GM12875 (cell line): ENCODE results near the gene RBM33.
A peak's percentile ranks its signal among the peaks of the same experiment; 100 is the strongest.

Experiments
- H3K4me3 ChIP-seq: one replicate; pipeline ENCODE4 v1.5.1; 2011; ENCODE audit warnings: low read depth, low read length, control low read depth
- TF ChIP-seq, protein P1 (sequence below): IDR thresholded peaks from 2 replicates; pipeline ENCODE4 v1.5.1; 2011; ENCODE audit warnings: low read depth, mild to moderate bottlenecking, control low read depth, inconsistent platforms, low read length, moderate library complexity, borderline replicate concordance; ENCODE audit not compliant: insufficient read depth

RBM33 gene

GRCh38 chr7:155811560-155811894 is 167.1 kb downstream of the RBM33 start:
- H3K4me3 ChIP-seq: no peak overlapping the region
- TF ChIP-seq, protein P1, sequence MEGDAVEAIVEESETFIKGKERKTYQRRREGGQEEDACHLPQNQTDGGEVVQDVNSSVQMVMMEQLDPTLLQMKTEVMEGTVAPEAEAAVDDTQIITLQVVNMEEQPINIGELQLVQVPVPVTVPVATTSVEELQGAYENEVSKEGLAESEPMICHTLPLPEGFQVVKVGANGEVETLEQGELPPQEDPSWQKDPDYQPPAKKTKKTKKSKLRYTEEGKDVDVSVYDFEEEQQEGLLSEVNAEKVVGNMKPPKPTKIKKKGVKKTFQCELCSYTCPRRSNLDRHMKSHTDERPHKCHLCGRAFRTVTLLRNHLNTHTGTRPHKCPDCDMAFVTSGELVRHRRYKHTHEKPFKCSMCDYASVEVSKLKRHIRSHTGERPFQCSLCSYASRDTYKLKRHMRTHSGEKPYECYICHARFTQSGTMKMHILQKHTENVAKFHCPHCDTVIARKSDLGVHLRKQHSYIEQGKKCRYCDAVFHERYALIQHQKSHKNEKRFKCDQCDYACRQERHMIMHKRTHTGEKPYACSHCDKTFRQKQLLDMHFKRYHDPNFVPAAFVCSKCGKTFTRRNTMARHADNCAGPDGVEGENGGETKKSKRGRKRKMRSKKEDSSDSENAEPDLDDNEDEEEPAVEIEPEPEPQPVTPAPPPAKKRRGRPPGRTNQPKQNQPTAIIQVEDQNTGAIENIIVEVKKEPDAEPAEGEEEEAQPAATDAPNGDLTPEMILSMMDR: no peak

DNA sequence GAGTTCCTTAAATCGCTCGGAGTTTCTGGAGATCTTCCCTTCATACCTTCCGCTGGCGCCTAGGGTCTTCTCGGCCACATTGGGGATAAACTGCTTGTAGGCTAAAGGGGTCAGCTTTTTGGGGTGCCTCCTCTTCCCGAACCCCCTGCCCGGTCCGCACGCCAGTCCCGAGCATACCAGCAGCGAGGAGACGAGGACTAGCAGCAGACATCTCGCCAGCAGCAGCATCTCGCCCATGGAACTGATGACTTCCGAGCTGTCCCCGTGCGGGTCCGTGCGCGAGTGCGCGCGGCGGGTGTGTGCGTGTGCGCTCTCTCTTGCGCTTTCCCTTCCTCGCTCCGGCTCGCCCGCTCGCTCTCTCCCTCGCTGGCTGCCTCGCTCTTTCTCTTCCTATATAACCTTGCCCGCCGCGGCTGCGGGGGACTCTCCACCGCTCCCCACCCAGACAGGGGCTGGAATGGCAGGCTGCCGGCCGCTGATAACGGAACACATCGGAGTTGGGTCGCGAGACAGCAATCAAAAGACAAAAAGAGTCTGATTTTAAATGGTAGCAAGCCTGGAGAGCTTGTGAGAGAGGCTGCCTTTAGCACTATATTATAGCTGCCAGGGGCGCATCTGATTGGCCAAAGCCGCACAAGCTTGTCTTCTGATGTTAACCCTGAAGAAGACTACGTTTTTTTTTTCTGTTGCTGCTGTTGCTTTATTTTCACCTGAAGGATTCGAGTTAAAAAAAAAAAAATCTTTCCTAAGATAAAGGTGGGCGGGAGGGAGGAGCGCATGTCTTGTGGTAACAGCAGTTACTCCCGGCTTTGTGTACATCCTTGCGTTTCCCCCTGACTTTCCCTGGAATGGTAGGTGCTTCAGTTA is 167.7 kb downstream of the RBM33 start, which contains the start of gene SHH:
Gene SHH (minus strand): TSS at position 569 of the 867 bp plus-strand sequence. CDS start 341 bp downstream, at position 228.
- H3K4me3 ChIP-seq: no peak within 1 kb of the TSS
- TF ChIP-seq, protein P1: no peak

DNA sequence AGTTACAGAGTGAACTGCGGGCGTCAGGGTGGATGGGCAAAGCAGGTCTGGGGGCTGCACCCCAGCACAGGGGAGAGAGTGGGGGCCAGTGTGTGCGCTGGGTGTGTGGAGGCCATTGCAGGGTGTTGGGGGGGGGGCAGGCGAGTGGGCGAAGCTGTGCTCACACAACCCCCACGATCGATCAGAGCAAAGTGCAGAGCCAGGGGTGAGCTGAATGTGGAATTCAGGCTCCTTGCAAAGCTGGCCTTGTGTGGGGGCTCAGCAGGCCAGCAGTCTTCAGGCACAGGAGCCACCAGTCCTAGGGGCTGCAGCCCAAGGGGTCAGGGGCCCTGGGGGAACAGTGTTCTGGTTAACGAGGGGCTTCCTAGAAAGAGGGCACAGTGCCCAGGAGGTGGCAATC is 168.7 kb downstream of the RBM33 start:
- H3K4me3 ChIP-seq: no peak overlapping the region
- TF ChIP-seq, protein P1: no peak

GRCh38 chr7:155813546-155814315 is 169.3 kb downstream of the RBM33 start:
- TF ChIP-seq, protein P1: no peak
- H3K4me3 ChIP-seq: no peak overlapping the region

DNA sequence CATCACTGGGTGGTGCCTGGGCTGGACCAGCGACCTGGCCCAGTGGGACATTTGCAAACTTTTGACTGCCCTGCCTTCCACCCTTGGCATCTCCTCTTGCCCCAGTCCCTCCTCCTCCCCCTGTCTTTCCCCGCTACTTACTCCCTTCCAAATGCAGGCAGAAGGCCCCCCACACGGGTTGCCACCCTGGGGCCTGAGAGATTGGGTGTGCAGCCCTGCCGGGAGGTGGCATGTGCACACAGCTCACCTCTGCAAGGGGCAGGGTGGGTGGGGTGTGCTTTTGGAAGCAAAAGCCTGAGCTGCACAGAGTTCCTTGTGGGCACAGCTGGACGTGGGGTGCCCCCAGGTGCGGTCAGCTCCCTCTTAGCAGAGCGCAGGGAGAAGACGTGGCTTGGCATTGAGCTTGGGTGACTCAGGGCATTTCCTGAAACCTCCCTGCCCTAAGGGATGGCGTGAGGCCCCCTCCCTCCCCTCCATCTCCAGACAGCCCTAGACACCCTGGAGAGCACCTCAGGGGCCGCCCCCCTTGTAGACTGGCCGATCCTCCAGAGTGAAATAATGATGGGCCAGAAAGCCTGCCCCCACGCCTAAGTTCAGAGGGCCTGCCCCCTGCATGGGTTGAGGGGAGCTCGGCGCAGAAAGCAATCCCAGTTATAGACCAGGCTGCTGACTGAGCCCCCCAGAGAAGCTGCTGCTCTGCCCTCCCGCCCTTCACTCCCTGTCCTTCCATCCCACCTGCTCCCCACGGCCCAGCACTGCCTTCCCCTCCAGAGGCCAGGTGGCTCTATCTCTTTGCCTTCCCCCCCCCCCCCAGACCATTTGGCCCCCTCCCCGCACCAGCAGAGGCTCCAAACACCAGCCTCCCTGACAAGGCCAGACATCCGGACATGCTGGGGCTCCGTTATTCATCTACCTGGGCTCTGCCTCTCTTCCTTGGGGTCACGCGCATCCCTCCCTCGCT is 170.1 kb downstream of the RBM33 start:
- H3K4me3 ChIP-seq: no peak overlapping the region
- TF ChIP-seq, protein P1: no peak

DNA sequence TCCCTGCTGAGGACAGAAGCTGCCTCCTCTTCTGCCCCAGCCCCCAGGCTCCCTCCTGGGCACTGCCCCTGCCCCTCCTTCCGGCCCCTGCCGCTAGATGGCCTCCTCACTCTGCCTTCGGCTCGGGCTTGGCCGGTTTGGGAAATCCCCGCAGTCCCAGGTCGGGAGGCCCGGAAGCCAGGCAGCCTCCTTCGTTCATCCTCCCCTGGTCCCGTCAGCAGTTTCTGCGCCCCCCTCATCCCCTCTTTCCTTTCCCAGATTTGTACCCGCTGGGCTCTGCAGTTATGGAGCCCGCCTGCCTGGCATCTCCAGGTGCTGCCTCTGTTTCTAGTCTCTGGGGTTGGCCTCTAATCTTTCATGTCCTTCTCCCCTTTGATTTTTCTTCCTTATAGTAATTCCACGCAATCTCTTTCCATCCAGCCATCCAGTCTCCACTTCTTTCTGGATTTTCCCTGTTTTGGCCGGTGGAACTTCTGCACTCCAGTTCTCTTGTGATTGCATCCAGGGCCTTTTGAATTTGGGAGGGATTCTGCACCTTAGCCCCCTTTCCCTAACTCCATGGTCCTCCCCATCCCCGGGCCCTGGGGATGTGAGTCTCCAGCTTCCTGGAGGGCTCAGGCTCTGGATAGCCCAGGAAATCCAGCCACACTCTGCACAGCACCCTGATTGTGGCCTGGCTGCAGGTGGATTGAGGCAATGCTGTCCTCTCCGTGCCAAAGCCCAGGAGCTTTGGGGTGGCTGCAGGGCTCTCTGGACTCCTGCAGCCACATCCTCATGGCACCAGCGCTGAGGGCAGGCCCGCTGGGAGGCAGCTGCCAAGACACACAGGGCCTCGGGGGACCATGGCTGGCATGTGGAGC is 171.1 kb downstream of the RBM33 start:
- TF ChIP-seq, protein P1: peak; percentile 95
- no peak overlapping the region for H3K4me3 ChIP-seq
